Measurements from ENCODE around the gene FHOD3. TPM values are rescaled to one million over a fixed set of nuclear protein-coding genes. Genes with fewer than 3 reads are reported as not detected.

The FHOD3 gene
- total RNA-seq, 2 donors from 2014 or later = 66.0 to 114 TPM

DNA sequence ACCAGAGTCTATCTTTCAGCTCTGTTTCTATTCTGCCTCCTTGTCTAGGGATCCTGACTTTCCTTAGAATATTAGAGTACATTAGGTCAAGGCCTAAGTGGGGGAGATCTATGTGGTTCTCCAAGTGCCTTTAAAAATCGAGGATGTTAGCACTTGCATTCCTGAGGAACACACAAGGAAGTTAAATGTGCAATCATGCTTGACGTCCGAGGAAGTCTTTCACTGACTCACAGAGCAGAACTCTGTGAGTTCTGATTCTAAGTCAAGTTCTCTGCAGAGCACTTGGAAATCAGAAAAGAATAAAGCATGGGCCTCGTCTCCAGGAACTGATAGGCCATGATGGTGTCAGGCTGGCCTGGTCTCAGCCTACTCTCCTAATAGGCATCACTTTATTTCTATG is 17.2 kb downstream of the FHOD3 start:
- H3K9me3 ChIP-seq = peaks cover 0 to 7% of the 10 kb centered on the region in 2 donors
- H3K27ac ChIP-seq = no peak overlapping the region
- H3K27me3 ChIP-seq = no peaks in the 10 kb centered on the region
- no peak for DNase-seq (ENCODE audit: low spot score)
- peaks cover 0 to 29% of the 10 kb centered on the region in 2 donors for H3K4me1 ChIP-seq
- no peak overlapping the region for H3K4me3 ChIP-seq
- H3K36me3 ChIP-seq = no peaks in the 10 kb centered on the region
- no peak for TF ChIP-seq CTCF (IDR thresholded peaks at IDR 0.05)

GRCh38 chr18:36315736-36316135 is 18.2 kb downstream of the FHOD3 start:
- no peak for TF ChIP-seq CTCF (IDR thresholded peaks at IDR 0.05)
- Histone ChIP-seq H3K9me3 (peaks cover 0 to 7% of the 10 kb centered on the region in 2 donors), H3K36me3 (no peaks in the 10 kb centered on the region), H3K27ac (peak overlapping the region in 1 of 2 donors; percentile 32), H3K4me1 (peaks cover 0 to 25% of the 10 kb centered on the region in 2 donors), H3K4me3 (no peak overlapping the region), H3K27me3 (no peaks in the 10 kb centered on the region)
- peak; percentile 38 for DNase-seq (ENCODE audit: low spot score)

GRCh38 chr18:36316246-36316645 is 18.7 kb downstream of the FHOD3 start:
- peaks cover 0 to 26% of the 10 kb centered on the region in 2 donors for H3K4me1 ChIP-seq
- H3K9me3 ChIP-seq = peaks cover 0 to 7% of the 10 kb centered on the region in 2 donors
- no peak for TF ChIP-seq CTCF (IDR thresholded peaks at IDR 0.05)
- no peaks in the 10 kb centered on the region for H3K27me3 ChIP-seq
- no peak overlapping the region for H3K4me3 ChIP-seq
- no peaks in the 10 kb centered on the region for H3K36me3 ChIP-seq
- peak; percentile 30 for DNase-seq (ENCODE audit: low spot score)
- H3K27ac ChIP-seq = peak overlapping the region in 1 of 2 donors; percentile 32

- Histone ChIP-seq H3K4me1 (peaks cover 0 to 40% of the 10 kb centered on the region in 2 donors), H3K4me3 (no peak overlapping the region), H3K36me3 (no peaks in the 10 kb centered on the region), H3K27me3 (no peaks in the 10 kb centered on the region), H3K9me3 (peaks cover 0 to 7% of the 10 kb centered on the region in 2 donors), H3K27ac (no peak overlapping the region)
- DNase-seq (ENCODE audit: low spot score) = peak; percentile 46
- TF ChIP-seq CTCF (IDR thresholded peaks at IDR 0.05) = no peak
Observed at GRCh38 chr18:36321658-36322407, 24.3 kb downstream of the FHOD3 start.

DNA sequence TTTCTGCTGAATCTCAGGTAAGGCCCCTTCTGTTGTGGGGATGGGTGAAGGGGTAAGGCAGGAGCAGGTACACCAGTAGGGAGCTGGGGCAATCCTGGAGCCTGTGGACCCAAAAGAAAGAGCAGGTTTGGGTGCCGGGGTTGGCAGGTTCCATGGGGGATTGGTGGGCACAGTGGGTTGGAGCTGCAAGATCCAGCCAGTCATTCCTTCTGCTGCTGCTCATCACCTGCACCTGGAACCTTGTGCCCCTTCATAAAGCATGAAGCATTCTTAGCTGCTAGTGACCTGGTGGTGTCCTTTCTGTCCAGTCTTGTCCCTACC is 24.9 kb downstream of the FHOD3 start:
- H3K4me3 ChIP-seq = no peak overlapping the region
- H3K36me3 ChIP-seq = no peaks in the 10 kb centered on the region
- no peak overlapping the region for H3K27ac ChIP-seq
- no peak for TF ChIP-seq CTCF (IDR thresholded peaks at IDR 0.05)
- no peaks in the 10 kb centered on the region for H3K27me3 ChIP-seq
- H3K9me3 ChIP-seq = peaks cover 0 to 7% of the 10 kb centered on the region in 2 donors
- DNase-seq (ENCODE audit: low spot score) = peak; percentile 53
- peaks cover 0 to 46% of the 10 kb centered on the region in 2 donors for H3K4me1 ChIP-seq

DNA sequence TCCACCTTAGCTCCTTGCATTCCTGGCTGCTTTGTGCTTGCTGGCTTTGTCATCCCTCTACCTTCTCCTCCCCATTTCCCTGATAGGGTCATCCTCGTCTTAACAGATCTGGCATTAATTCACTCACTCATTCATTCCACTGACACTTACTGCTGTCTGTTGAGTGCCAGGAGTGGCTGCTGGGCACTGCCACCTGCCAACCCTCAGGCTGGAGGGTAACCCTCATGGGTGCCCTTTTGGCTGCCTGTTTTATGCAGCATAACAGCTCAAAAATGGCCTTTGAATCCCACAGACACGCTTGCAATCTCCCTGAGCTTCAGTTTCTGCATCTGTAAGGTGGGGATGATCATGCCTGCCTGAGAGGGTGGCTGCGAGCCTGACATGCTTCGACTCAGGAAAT is 25.2 kb downstream of the FHOD3 start:
- Histone ChIP-seq H3K27me3 (no peaks in the 10 kb centered on the region), H3K9me3 (peaks cover 0 to 7% of the 10 kb centered on the region in 2 donors), H3K27ac (no peak overlapping the region), H3K4me1 (peaks cover 0 to 46% of the 10 kb centered on the region in 2 donors), H3K4me3 (no peak overlapping the region), H3K36me3 (no peaks in the 10 kb centered on the region)
- no peak for TF ChIP-seq CTCF (IDR thresholded peaks at IDR 0.05)
- DNase-seq (ENCODE audit: low spot score) = peak; percentile 28

Measured in right atrium auricular region (tissue), 2 donors.